Measurements from ENCODE around the gene FOXJ2.
"Not testable (repeated sequence)": the region's sequence is repeated elsewhere in the genome, so short reads cannot be mapped to it uniquely, and the experiment has no call there.

FOXJ2 gene

GRCh38 chr12:8064131-8064530 lies 31.6 kb downstream of the FOXJ2 start:
- DNase-seq (ENCODE audit: low read depth in 2 of 3, low spot score in 2 of 3): no peak

DNA sequence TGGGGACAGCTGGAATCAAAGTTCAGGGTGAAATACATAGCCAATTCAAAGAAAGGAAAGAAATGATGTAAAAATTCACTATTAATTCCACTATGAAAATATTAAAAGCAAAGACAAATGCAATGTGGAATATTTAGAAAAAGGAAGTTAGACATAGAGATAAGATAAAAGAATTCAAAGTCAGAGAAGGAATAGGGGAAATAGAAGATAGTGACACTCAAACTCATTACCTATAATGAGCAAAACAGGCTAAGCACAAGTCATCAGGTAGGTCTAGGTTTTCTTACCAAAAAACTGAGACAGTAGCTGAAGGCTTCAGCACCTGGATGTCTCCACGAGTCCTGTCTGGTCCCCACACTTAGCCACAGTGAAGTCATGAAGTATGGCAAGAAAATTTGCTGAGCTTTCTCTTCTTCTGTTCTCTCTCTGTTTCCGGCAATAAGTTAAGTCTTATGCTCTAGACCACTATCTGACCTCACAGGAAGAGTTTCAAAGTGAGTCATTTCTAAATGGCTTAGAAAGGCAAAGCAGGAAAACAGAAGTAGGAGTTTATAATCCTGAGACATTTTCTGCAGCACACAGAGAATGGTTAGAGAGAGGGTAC lies 33.6 kb downstream of the FOXJ2 start, which contains the start of gene C3AR1:
Gene C3AR1 (minus strand): TSS at position 369 of the 604 bp plus-strand sequence. CDS start 6,174 bp downstream, outside the sequence.
- DNase-seq (ENCODE audit: low read depth in 2 of 3, low spot score in 2 of 3): no peak

DNA sequence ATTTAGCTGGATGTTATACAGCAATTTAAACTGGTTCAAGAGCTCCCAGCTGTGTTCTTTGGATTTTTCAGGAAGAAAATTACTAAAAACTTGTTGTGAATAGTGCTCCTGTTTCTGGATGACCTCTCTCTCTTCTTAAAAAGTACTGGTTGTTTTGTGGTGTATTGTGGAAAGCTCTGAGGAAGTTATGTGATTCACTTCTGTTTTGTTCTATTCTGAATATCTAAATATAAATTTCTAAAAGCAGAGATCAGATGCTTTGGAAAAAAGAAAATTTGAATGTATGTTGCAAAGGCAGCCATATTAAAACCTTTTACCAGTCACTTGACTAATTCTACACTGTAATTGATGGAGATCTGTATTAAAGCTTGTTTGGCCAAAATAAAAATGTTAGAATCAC lies 37.1 kb downstream of the FOXJ2 start:
- no peak for DNase-seq (ENCODE audit: low read depth in 2 of 3, low spot score in 2 of 3)

DNA sequence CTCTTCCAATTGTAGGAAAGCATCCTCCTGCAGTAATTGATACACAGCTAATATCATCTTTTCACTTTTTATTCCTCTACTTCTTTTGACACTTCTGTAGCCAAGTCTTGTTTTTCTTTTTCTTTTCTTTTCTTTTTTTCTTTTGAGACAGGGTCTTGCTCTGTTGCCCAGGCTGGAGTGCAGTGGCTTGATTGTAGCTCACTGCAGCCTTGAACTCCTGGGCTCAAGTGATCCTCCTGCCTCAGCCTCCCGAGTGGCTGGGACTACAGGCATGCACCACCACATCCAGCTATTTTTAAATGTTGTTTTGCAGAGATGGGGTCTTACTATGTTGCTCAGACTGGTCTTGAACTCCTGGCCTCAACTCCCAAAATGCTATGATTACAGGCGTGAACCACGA lies 39.3 kb downstream of the FOXJ2 start:
- not testable (repeated sequence) for DNase-seq (ENCODE audit: low read depth in 2 of 3, low spot score in 2 of 3)

- no peak for DNase-seq (ENCODE audit: low read depth in 2 of 3, low spot score in 2 of 3)
These were observed 43.4 kb downstream of the FOXJ2 start for GRCh38 chr12:8075935-8076334.

DNA sequence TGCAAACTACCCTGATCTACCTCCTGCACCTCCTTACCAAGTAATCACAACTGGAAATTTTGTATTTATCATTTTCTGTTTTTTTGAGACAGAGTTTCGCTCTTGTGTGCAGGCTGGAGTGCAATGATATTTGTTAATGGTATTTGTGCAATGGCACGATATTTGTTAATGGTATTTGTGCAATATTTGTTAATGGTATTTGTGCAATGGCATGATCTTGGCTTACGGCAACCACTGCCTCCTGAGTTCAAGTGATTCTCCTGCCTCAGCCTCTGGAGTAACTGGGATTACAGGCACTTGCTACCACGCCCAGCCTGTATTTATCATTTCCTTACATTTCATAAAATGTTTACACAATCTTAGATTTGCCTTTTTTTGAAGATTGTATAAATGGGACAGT lies 43.9 kb downstream of the FOXJ2 start:
- DNase-seq (ENCODE audit: low read depth in 2 of 3, low spot score in 2 of 3): no peak

- no peak for DNase-seq (ENCODE audit: low read depth in 2 of 3, low spot score in 2 of 3)
These were observed 44.7 kb downstream of the FOXJ2 start for GRCh38 chr12:8077207-8077606.

DNA sequence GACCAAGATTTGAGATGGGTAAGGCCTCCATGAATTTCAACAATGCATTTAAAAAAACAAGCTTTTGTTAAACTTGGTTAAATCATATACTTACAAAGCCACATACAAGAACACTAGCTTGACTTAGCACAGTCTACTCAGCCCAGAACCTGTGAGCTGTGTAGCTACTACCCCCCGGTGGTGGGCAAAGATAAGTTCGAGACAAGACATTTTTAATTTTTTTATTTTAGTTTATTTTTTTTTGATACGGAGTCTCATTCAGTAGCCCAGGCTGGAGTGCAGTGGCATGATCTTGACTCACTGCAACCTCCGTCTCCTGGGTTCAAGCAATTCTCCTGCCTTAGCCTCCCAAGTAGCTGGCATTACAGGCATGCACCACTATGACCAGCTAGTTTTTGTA lies 45.9 kb downstream of the FOXJ2 start:
- no peak for DNase-seq (ENCODE audit: low read depth in 2 of 3, low spot score in 2 of 3)

DNA sequence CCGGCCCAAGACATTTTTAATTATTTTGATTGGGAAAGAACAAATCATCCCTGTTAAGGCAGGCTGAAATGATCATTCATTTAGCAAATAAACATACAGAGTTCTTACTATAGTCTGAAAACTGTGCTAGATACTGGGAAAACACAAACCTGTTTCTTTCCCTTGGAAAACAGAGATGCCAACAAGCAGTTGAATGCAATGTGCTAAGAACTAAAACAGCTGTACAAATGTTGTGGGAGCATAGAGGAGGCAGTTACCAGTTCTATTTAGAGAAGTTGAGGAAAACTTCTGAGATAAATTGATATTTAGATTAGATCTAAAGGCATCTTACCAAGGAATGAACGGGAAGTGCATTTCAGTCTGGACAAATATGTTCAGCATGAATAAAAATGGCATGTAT lies 46.4 kb downstream of the FOXJ2 start:
- DNase-seq (ENCODE audit: low read depth in 2 of 3, low spot score in 2 of 3): no peak

DNA sequence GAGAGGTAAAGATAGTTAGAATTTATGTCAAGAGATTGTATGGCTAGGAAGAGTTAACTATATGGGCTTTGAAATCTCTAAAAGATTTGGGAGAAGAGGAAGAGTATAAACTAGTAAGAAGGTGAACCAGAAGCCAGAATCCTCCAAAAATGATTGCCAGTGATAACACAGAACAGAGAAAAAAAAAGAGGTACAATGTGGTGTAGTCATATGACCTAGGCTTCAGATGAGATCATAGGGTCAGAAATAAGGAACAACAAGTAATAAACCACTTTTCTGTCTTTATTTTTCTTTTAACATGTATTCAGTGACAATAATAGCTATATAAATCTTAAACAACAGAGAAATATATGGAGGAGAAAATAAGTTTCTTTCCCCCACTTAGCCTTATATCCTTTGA lies 47.6 kb downstream of the FOXJ2 start:
- no peak for DNase-seq (ENCODE audit: low read depth in 2 of 3, low spot score in 2 of 3)

DNA sequence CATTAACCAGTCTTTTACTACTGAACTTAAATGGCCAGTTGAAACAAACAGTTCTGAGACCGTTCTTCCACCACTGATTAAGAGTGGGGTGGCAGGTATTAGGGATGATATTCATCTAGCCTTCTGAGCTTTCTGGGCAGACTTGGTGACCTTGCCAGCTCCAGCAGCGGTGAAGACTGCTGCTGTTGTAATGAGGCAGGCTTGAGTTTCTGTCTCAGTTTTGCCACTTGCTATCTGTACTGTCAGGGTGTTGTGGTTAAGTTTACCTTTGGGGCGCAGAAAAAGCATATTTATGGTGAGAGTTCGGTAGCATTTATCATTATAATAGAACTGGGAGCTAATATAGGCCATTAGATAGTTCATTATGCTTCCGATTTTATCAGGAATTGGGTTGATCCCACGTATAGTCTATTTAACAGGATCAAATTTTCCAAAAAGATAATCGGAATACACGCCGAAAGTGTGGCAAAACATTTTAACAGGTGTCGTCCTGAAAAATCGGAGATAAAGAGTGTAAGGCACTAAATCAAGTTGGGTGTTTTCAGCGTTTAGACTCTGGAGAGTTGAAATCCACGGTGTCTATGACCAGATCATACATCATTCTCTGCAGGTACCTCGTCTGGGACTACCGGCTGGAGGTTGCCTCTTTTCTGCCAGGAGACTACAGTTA lies 48.9 kb downstream of the FOXJ2 start:
- no peak for DNase-seq (ENCODE audit: low read depth in 2 of 3, low spot score in 2 of 3)

DNA sequence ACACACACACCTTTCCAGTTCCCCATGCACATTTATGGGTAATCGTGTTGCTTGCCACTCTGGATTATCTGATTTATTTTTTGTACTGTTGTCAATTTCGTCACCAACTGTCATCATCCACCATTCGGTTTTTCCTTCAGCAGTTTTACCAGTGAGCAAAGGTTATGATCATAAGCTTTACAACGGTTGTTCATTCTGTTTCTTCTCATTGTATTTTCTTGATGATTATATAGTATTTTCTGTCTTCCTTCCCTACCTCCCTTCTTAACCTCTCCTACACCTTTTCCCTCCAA lies 50.2 kb downstream of the FOXJ2 start:
- DNase-seq (ENCODE audit: low read depth in 2 of 3, low spot score in 2 of 3): no peak

DNA sequence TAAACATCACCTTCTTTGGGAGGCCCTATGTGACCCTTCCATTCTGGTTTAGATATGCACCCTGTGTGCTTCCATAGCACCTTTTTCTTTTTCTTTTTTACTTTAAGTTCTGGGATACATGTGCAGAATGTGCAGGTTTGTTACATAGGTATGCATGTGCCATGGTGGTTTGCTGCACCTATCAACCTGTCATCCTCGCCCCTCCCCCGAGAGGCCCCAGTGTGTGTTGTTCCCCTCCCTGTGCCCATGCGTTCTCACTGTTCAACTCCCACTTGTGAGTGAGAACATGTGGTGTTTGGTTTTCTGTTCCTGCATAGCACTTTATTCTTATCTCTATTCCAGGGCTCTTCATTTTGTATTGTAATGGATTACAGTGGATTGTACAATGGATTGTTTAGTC lies 51.8 kb downstream of the FOXJ2 start:
- not testable (repeated sequence) for DNase-seq (ENCODE audit: low read depth in 2 of 3, low spot score in 2 of 3)

GRCh38 chr12:8087666-8088065 lies 55.1 kb downstream of the FOXJ2 start:
- DNase-seq (ENCODE audit: low read depth in 2 of 3, low spot score in 2 of 3): no peak

- no peak for DNase-seq (ENCODE audit: low read depth in 2 of 3, low spot score in 2 of 3)
These were observed 56.1 kb downstream of the FOXJ2 start for GRCh38 chr12:8088574-8088973.

DNA sequence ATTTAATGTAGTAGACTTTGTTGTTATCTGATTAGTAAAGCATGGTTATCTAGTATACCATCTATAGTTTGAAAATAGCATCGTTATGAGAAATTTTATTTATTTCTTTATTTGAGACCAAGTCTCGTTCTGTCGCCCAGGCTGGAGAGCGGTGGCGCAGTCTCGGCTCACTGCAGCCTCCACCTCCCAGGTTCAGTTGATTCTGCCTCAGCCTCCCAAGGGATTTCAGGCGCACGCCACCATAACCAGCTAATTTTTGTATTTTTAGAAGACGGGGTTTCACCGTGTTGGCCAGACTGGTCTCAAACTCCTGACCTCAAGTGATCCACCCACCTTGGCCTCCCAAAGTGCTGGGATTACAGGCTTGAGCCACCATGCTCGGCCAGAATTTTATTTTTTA lies 56.8 kb downstream of the FOXJ2 start:
- DNase-seq (ENCODE audit: low read depth in 2 of 3, low spot score in 2 of 3): not testable (repeated sequence)

DNA sequence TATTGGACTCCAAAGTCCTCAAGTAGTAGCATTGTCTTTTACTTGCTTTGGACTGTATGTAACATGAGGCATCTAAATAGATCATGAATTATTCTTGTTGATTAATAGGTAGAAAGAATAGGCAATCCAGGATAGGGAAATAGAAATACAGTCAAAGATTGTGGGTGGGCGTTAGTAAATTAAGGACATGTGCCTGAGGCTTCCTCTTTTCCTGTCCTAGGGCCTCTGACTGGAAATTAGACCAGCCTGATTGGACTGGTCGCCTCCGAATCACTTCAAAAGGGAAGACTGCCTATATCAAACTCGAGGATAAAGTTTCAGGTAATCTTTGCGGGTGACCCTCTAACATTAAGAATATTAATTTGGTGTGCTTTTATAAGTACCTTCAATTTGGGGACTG lies 57.2 kb downstream of the FOXJ2 start:
- no peak for DNase-seq (ENCODE audit: low read depth in 2 of 3, low spot score in 2 of 3)

- no peak for DNase-seq (ENCODE audit: low read depth in 2 of 3, low spot score in 2 of 3)
These were observed 60.8 kb downstream of the FOXJ2 start for GRCh38 chr12:8093291-8093690.

GRCh38 chr12:8096281-8096915 lies 63.9 kb downstream of the FOXJ2 start:
- no peak for DNase-seq (ENCODE audit: low read depth in 2 of 3, low spot score in 2 of 3)

- no peak for DNase-seq (ENCODE audit: low read depth in 2 of 3, low spot score in 2 of 3)
These were observed 66.7 kb downstream of the FOXJ2 start for GRCh38 chr12:8099235-8099634.
